Hematopoietic multipotent progenitor cell (in vitro differentiated cells): ENCODE data around the gene ZNF286A. TPM values are rescaled to one million over a fixed set of nuclear protein-coding genes. Genes with fewer than 3 reads are reported as not detected.
"Not testable (repeated sequence)": the region's sequence is repeated elsewhere in the genome, so short reads cannot be mapped to it uniquely, and the experiment has no call there.

Experiments
- DNase-seq, 3 donors: peaks; one replicate each; pipeline ENCODE4 v3.0.0-alpha.2; 2011 to 2015; ENCODE audit warnings: low read depth in 2 of 3, low spot score in 2 of 3
- total RNA-seq: library from RNA; depleted of rRNA; stranded (reverse); fragments of >200 nt; gene quantifications from one replicate; pipeline ENCODE4 v1.2.3, GENCODE V29; 2012

The ZNF286A gene
- total RNA-seq, 1 donor: 11.8 TPM

- not testable (repeated sequence) for DNase-seq
These were observed 12.1 kb upstream of the ZNF286A start for GRCh38 chr17:15687494-15687893.

DNA sequence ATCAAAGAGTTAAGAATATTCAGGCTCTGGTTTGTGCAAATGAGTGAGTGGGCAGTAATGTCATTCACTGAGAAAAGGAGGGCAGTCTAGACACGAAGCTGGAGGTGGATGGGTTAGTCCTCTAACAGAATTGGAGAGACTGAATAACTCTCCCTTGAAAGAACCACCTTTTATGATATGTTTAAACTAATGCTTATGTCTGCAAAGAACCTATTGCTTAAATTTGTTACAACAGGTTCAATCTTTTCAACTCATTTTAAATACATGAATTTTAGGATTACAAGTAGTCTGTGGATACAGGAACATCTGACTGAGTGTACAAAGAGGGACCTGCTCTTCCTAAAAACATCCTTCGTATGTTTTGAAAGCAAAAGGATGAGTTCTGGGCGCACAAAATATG lies 585 bp upstream of the ZNF286A start:
- not testable (repeated sequence) for DNase-seq

GRCh38 chr17:15699937-15700336 lies 385 bp downstream of the ZNF286A start:
- not testable (repeated sequence) for DNase-seq

DNA sequence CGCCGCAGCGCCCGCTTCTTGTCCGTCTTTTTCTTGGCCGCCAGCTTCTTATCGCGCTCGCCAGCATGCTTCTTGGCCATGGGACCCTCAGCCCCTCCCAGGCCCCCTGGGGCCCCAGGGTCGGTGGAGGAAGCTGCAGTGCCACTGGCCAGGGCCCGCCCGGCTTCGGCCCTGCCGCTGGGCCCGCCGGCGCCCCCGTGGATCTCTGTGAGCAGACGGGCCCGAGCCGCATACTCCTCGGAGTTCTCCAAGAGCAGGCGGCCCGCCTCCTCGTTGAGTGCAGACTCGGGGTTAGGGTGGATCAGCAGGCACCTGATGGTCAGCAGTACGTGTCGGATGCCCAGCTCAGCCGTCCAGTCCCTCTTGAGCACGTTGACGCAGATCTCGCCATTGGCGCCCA lies 4.7 kb downstream of the ZNF286A start:
- not testable (repeated sequence) for DNase-seq

GRCh38 chr17:15704813-15705212 lies 5.3 kb downstream of the ZNF286A start:
- not testable (repeated sequence) for DNase-seq

DNA sequence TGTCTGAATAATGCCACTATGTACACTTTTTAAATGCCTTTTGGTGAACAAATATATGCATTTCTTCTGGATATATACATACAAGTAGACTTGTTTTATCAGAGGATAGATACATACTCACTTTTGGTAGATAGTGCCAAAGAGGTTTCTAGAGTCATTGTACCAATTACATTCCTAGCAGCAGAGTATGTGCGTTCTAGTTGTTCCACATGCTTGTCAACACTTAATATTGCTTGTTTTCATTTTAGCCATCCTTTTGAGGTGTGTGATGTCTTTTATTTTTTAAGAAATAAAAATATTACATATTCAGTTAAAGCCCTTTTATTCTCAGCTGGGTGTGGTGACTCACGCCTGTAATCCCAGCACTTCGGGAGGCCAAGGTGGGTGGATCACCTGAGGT lies 9.3 kb downstream of the ZNF286A start:
- DNase-seq: not testable (repeated sequence)

GRCh38 chr17:15716601-15717563 lies 17.3 kb downstream of the ZNF286A start:
- not testable (repeated sequence) for DNase-seq

- DNase-seq: not testable (repeated sequence)
These were observed 31.0 kb downstream of the ZNF286A start for GRCh38 chr17:15730535-15730934.

- DNase-seq: not testable (repeated sequence)
These were observed 32.3 kb downstream of the ZNF286A start, which contains the start of gene TBC1D26 for GRCh38 chr17:15731900-15732299. TBC1D26 (plus strand) TSS chr17:15732283; CDS start chr17:15735349, 3,066 bp downstream.

- not testable (repeated sequence) for DNase-seq
These were observed 33.7 kb downstream of the ZNF286A start for GRCh38 chr17:15733174-15733789.

DNA sequence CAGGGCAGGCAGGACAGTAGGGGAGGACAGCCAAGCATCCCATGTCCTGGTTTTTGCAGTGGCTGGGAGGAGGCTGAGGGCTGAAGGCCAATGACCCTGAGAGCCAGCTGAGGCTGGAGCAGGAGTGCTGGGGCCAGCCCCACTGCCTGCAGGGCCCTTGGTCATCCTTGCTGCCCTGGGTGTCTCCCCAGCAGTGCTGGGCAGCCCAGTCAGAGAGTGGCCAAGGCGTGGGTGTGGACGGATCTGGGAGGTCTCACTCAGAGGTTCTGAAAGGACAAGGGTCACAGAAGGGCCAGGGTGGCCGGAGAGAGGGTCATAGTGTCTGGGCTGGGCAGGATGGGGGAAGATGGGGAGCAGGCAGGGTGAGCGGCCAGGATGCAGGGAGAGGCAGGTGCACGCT lies 37.0 kb downstream of the ZNF286A start:
- DNase-seq: not testable (repeated sequence)

DNA sequence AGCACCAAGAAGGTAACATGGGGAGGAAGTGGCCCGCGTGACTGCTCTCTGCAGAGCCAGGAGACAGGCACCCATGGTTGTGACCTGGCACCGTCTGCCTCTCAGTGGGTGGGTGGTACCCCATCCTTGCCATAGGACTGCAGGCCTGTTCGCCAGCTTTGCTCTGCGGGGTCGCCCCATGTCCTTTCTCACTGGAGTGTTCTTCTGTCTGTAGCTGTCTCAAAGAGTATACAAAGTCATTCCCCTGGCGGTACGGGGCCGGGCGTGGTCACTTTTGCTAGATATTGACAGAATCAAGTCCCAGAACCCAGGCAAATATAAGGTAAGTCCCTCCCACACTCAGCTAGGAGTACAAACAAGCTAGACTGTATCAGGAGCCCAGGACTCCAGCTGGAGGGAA lies 38.5 kb downstream of the ZNF286A start:
- DNase-seq: no peak

GRCh38 chr17:15739259-15739658 lies 39.7 kb downstream of the ZNF286A start:
- not testable (repeated sequence) for DNase-seq

DNA sequence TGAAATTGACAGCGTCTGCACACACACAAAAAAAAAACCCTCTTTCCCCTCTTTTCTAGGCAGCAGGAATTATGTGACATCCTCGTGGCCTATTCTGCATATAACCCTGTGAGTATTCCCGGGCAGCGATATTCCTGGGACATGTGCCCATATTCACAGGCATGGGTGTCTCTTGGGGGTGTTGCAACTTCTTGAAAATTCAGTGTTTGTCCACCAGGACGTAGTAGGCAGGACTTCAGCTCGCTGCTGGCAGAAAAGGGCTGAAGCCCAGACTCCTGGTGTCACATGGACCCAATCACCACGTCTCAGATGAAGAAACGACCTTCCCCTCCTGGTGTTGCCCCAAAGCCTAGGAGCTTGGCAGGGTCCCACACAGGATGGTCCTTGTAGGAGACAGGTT lies 40.5 kb downstream of the ZNF286A start:
- DNase-seq: not testable (repeated sequence)

GRCh38 chr17:15740570-15741120 lies 41.1 kb downstream of the ZNF286A start:
- no peak for DNase-seq

- DNase-seq: no peak
These were observed 42.1 kb downstream of the ZNF286A start for GRCh38 chr17:15741624-15742023.

- DNase-seq: no peak
These were observed 42.7 kb downstream of the ZNF286A start for GRCh38 chr17:15742051-15742795.

DNA sequence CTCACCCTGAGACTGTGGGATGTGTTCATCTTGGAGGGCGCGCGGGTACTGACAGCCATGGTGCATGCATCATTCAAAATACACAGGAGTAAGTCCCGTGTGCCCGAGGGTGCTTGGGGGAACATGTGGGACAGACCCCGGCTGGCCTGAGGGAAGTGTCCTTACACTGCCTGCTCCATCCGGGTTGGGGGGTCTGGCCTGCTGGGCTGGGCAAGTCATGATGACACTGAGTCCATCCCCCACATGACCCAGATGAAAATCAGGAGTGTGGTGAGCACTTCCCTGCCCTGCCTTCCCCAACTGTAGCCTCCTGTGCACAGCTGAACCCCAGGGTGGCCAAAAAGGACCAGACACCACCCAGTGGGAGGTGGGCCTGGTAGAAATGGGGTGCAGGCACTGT lies 43.4 kb downstream of the ZNF286A start:
- DNase-seq: no peak

- no peak for DNase-seq
These were observed 44.6 kb downstream of the ZNF286A start for GRCh38 chr17:15744074-15744676.

- DNase-seq: no peak
These were observed 45.3 kb downstream of the ZNF286A start for GRCh38 chr17:15744885-15745284.
